WTC11 (cell line): ENCODE results near the gene DSTN. TPM values are rescaled to one million over a fixed set of nuclear protein-coding genes. Genes with fewer than 3 reads are reported as not detected.

Experiments
- ATAC-seq: fragments of 200-7000 bp; cut with Tn5 transposase; 2 replicates; pipeline ENCODE4 v1.10.0; 2021; ENCODE audit warnings: mild to moderate bottlenecking, moderate library complexity
- CTCF ChIA-PET: fragments of 300-600 bp; sonication (Branson Sonifier 250); formaldehyde crosslinking; loops from one replicate; lab custom pipeline; 2021; ENCODE audit warnings: antibody characterized with exemption; lab: Charles Lee
- POLR2A ChIA-PET: fragments of 350-600 bp; sonication (Branson Sonifier 250); formaldehyde crosslinking; loops from one replicate; lab custom pipeline; 2021; ENCODE audit warnings: antibody characterized with exemption; lab: Charles Lee
- DNase-seq: peaks from one replicate; pipeline ENCODE4 v3.0.0; 2021; ENCODE audit warnings: low spot score
- H3K27ac Mint-ChIP-seq: 2 replicates; pipeline ENCODE4 v1.8.0; 2021; ENCODE audit warnings: mixed read lengths
- H3K27me3 Mint-ChIP-seq: 2 replicates; pipeline ENCODE4 v1.8.0; 2021; ENCODE audit warnings: low read depth, mild to moderate bottlenecking, moderate library complexity, mixed read lengths
- H3K36me3 Mint-ChIP-seq: 2 replicates; pipeline ENCODE4 v1.8.0; 2021; ENCODE audit warnings: mixed read lengths
- H3K4me1 Mint-ChIP-seq: 2 replicates; pipeline ENCODE4 v1.8.0; 2022; ENCODE audit warnings: mixed read lengths
- H3K4me3 Mint-ChIP-seq: 2 replicates; pipeline ENCODE4 v1.8.0; 2021; ENCODE audit warnings: mild to moderate bottlenecking, moderate library complexity, mixed read lengths
- H3K9me3 Mint-ChIP-seq: 2 replicates; pipeline ENCODE4 v1.8.0; 2021; ENCODE audit warnings: mixed read lengths
- AR ChIP-seq: fragments of 250-450 bp; sonication (Bioruptor Pico); IDR thresholded peaks from 2 replicates; pipeline ENCODE4 v1.9.0; 2021; ENCODE audit warnings: mild to moderate bottlenecking
- ATF6 ChIP-seq: sonication (generic); formaldehyde crosslinking; IDR thresholded peaks from 2 replicates; pipeline ENCODE4 v1.8.1; 2023; ENCODE audit warnings: mild to moderate bottlenecking, missing genetic modification reagents
- EMX1 ChIP-seq: fragments of 250-450 bp; sonication (Bioruptor Pico); IDR thresholded peaks from 2 replicates; pipeline ENCODE4 v1.8.0; 2021; ENCODE audit warnings: mild to moderate bottlenecking
- ERG ChIP-seq: fragments of 250-450 bp; sonication (Bioruptor Pico); IDR thresholded peaks from 2 replicates; pipeline ENCODE4 v1.8.0; 2021; ENCODE audit warnings: mild to moderate bottlenecking
- GRHL2 ChIP-seq: fragments of 250-450 bp; sonication (Bioruptor Pico); IDR thresholded peaks from 2 replicates; pipeline ENCODE4 v1.8.0; 2022; ENCODE audit warnings: mild to moderate bottlenecking, moderate library complexity; ENCODE audit not compliant: insufficient replicate concordance, severe bottlenecking
- HMGA2 ChIP-seq: fragments of 250-450 bp; sonication (Bioruptor Pico); IDR thresholded peaks from 2 replicates; pipeline ENCODE4 v1.4.0; 2021; ENCODE audit warnings: mild to moderate bottlenecking, moderate library complexity
- IRF2 ChIP-seq: sonication (generic); formaldehyde crosslinking; IDR thresholded peaks from 2 replicates; pipeline ENCODE4 v1.8.0; 2022; ENCODE audit warnings: low read depth, missing genetic modification reagents, borderline replicate concordance
- JUN ChIP-seq: sonication (generic); formaldehyde crosslinking; IDR thresholded peaks from 2 replicates; pipeline ENCODE4 v1.8.0; 2023; ENCODE audit warnings: mild to moderate bottlenecking, missing genetic modification reagents
- NR1H2 ChIP-seq: sonication (generic); formaldehyde crosslinking; IDR thresholded peaks from 2 replicates; pipeline ENCODE4 v1.9.0; 2021; ENCODE audit warnings: mild to moderate bottlenecking, moderate library complexity, missing genetic modification reagents
- NR2C2 ChIP-seq: sonication (generic); formaldehyde crosslinking; IDR thresholded peaks from 2 replicates; pipeline ENCODE4 v1.8.0; 2022; ENCODE audit warnings: mild to moderate bottlenecking, missing genetic modification reagents
- PRDM15 ChIP-seq: sonication (generic); formaldehyde crosslinking; IDR thresholded peaks from 2 replicates; pipeline ENCODE4 v1.8.0; 2022; ENCODE audit warnings: missing genetic modification reagents
- RELA ChIP-seq: sonication (generic); formaldehyde crosslinking; IDR thresholded peaks from 2 replicates; pipeline ENCODE4 v1.8.1; 2022; ENCODE audit warnings: missing genetic modification reagents, mild to moderate bottlenecking, borderline replicate concordance
- SP1 ChIP-seq: sonication (generic); formaldehyde crosslinking; conservative IDR thresholded peaks from 2 replicates; pipeline ENCODE4 v1.8.1; 2022; ENCODE audit warnings: missing genetic modification reagents
- TP53 ChIP-seq: sonication (generic); formaldehyde crosslinking; IDR thresholded peaks from 2 replicates; pipeline ENCODE4 v1.8.1; 2023; ENCODE audit warnings: mild to moderate bottlenecking, missing genetic modification reagents
- USF2 ChIP-seq: sonication (generic); formaldehyde crosslinking; IDR thresholded peaks from 2 replicates; pipeline ENCODE4 v1.8.1; 2023; ENCODE audit warnings: mild to moderate bottlenecking, missing genetic modification reagents, moderate library complexity
- ZNF232 ChIP-seq: sonication (generic); formaldehyde crosslinking; IDR thresholded peaks from 2 replicates; pipeline ENCODE4 v1.8.0; 2022; ENCODE audit warnings: mild to moderate bottlenecking, missing genetic modification reagents
- ZNF416 ChIP-seq: fragments of 250-450 bp; sonication (Bioruptor Pico); IDR thresholded peaks from 2 replicates; pipeline ENCODE4 v1.9.0; 2021; ENCODE audit warnings: mild to moderate bottlenecking, inconsistent platforms
- ZNF512 ChIP-seq: sonication (generic); formaldehyde crosslinking; IDR thresholded peaks from 2 replicates; pipeline ENCODE4 v1.8.1; 2022; ENCODE audit warnings: missing genetic modification reagents, borderline replicate concordance
- ZNF532 ChIP-seq: fragments of 250-450 bp; sonication (Bioruptor Pico); IDR thresholded peaks from 2 replicates; pipeline ENCODE4 v1.9.0; 2021; ENCODE audit warnings: mild to moderate bottlenecking, borderline replicate concordance
- total RNA-seq: library from RNA; stranded (reverse); gene quantifications from 3 replicates; pipeline ENCODE4 v1.2.3, GENCODE V29; 2021

DSTN gene
- total RNA-seq, 1 experiment from 2014 or later = 153 TPM

GRCh38 chr20:17629025-17629424, 59.1 kb downstream of the DSTN start:
- no peak for ATAC-seq
- ChIA-PET CTCF (interaction anchor here (1.0 to 1.4 kb wide), 3 partner anchors 11 to 124 kb away, joined by 3 to 4 read pairs (median 4); no protein-coding TSS in a partner anchor), POLR2A (interaction anchor here (1.0 kb wide), 1 partner anchor 241 kb away, joined by 3 read pairs; no protein-coding TSS in a partner anchor)
- TF ChIP-seq GRHL2 (CRISPR knock-in tag) = no peak
- TF ChIP-seq IRF2 = no peak
- TF ChIP-seq ZNF416 (CRISPR knock-in tag) = no peak
- no peak for TF ChIP-seq SP1 (CRISPR knock-in tag)
- TF ChIP-seq ERG (CRISPR knock-in tag) = no peak
- no peak for TF ChIP-seq USF2 (CRISPR knock-in tag)
- peaks cover 60% of the 10 kb centered on the region for H3K36me3 Mint-ChIP-seq
- no peak overlapping the region for H3K4me3 Mint-ChIP-seq
- H3K9me3 Mint-ChIP-seq = no peaks in the 10 kb centered on the region
- no peaks in the 10 kb centered on the region for H3K4me1 Mint-ChIP-seq
- no peak for DNase-seq
- H3K27me3 Mint-ChIP-seq = no peaks in the 10 kb centered on the region
- no peak overlapping the region for H3K27ac Mint-ChIP-seq

- H3K9me3 Mint-ChIP-seq = no peaks in the 10 kb centered on the region
- ChIA-PET CTCF (interaction anchor here (1.2 to 1.4 kb wide), 2 partner anchors 12 to 125 kb away, joined by 4 read pairs; no protein-coding TSS in a partner anchor), POLR2A (interaction anchor here (1.0 kb wide), 1 partner anchor 240 kb away, joined by 3 read pairs; no protein-coding TSS in a partner anchor)
- no peak overlapping the region for H3K4me3 Mint-ChIP-seq
- no peak for DNase-seq
- no peak for ATAC-seq
- no peak overlapping the region for H3K27ac Mint-ChIP-seq
- H3K4me1 Mint-ChIP-seq = no peaks in the 10 kb centered on the region
- H3K27me3 Mint-ChIP-seq = no peaks in the 10 kb centered on the region
- H3K36me3 Mint-ChIP-seq = peaks cover 57% of the 10 kb centered on the region
- TF ChIP-seq NR1H2 (CRISPR knock-in tag) = no peak
- no peak for TF ChIP-seq HMGA2 (CRISPR knock-in tag)
- TF ChIP-seq RELA = no peak
- TF ChIP-seq ZNF232 (CRISPR knock-in tag) = no peak
- no peak for TF ChIP-seq ATF6 (CRISPR knock-in tag)
- TF ChIP-seq JUN (CRISPR knock-in tag) = no peak
- no peak for TF ChIP-seq ZNF532
- no peak for TF ChIP-seq EMX1
- TF ChIP-seq TP53 = no peak
- TF ChIP-seq NR2C2 (CRISPR knock-in tag) = no peak
- no peak for TF ChIP-seq PRDM15
- TF ChIP-seq ZNF512 (CRISPR knock-in tag) = no peak
- no peak for TF ChIP-seq AR (CRISPR knock-in tag)
Observed at GRCh38 chr20:17629678-17630089, 59.8 kb downstream of the DSTN start.
